NOMO-1 (cell line): Measurements from ENCODE around the gene CYP2S1.

Experiments
- DNase-seq, 2 experiments: peaks; one replicate each; lab custom pipeline; 2025; ENCODE audit not compliant: unreplicated experiment in 2 of 2; lab: John Stamatoyannopoulos, UW

Gene CYP2S1

GRCh38 chr19:41253660-41254059 lies 60.6 kb downstream of the CYP2S1 start:
- no peak for DNase-seq

GRCh38 chr19:41255171-41255570 lies 62.2 kb downstream of the CYP2S1 start:
- DNase-seq = no peak
